CD4-positive, alpha-beta T cell treated with Interleukin-15 for 4 hours (primary cell): ENCODE data around the gene LSM6.

Experiments used
- DNase-seq: peaks from one replicate; pipeline ENCODE4 v3.0.0-alpha.2; 2020; ENCODE audit warnings: low spot score

The LSM6 gene

GRCh38 chr4:146175541-146176453, at the start of gene LSM6:
Gene LSM6, plus strand, starts transcription at chr4:146175718. Its CDS starts 7,204 bp downstream, at chr4:146182922.
- peak; percentile 87 for DNase-seq

GRCh38 chr4:146132445-146132844, 43.1 kb upstream of the LSM6 start:
- no peak for DNase-seq

DNA sequence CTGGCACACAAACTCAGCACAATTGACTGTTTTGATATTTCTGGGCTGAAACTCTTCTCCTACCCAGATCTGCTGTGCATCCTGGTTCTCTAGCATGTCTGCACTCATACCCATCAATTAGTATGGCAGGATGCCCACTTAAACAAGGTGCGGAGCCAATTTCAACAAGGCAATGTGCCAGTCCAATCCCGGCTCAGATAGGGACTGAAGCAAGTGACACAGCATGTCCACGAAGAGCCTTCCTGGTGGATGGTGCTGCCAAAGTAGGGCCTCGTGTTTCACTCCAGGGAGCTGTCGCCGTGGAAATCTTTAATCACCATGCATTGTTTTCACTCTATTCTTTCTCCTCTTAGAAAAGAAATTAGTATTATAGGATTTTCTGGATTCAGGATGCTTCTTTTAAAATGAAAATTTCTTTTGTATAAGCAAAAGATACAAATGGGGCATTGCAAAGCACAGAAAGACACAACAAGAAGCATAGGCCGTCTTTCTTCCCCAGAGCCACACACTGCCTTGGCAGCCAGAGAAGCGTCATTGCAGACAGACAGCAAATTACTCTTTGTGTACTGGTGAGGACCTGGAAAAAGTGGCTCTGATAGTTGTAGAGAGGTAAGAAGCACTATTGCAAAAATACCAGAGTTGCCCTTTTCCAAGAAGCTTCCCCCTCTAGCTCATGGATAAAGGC, 40.6 kb upstream of the LSM6 start:
- no peak for DNase-seq

DNA sequence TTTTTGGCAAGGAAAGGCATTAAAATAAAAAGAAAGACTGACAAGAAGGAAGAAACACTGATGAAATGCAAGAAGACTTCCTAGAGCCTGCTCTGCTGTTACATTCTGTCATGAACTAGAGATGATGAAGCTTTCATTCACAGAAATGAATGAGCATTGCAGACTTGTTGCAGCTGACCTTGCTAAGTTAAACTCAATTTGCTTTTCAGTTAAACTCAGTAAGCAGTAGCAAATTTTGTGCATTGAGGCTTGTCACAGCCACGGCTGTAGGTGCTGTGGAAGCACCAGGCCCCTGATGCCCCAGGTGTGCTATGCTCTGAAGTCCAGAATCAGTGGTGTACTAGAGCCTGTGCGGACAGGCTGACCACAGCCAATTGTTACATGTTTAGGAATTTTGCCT, 39.6 kb upstream of the LSM6 start:
- DNase-seq, result no peak

- no peak for DNase-seq
These were observed 32.8 kb upstream of the LSM6 start for GRCh38 chr4:146142768-146143167.

DNA sequence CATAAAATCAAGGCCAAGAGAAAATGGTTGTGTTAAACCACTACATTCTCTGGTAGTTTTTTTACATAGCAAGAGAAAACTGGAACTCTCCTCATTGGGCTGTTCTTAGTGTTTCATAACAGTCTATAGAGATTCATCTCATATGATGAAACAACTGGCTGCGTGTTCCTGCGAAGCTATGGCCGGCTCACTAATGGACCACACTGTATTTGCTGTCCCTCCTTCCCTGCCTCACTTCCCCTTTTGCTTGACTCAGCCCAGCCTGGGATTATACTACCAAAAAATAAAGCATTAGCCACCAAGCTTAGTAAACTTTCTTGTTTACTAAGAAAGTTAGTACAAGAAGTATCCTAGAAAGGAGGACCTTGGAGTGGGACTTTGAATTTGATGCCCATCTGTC, 31.6 kb upstream of the LSM6 start:
- DNase-seq, result no peak

DNA sequence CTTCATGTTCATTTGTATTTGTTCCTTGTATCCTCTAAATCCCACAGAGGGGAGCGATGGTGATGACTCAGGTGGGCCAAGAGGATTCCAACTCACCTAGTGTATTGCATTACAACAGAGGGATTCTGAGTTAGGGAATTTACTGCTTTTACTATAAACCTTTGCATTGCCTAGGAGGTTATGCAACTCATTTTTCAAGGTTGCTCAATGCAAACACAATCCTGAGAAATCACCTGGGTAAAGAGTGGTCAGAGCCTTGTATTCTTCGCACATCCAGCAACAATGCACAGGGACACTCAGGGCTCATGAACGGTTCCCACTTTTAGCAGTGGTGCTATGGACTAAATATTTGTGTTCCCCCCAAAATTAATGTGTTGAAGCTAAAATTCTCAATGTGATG, 28.6 kb upstream of the LSM6 start:
- DNase-seq, result no peak

DNA sequence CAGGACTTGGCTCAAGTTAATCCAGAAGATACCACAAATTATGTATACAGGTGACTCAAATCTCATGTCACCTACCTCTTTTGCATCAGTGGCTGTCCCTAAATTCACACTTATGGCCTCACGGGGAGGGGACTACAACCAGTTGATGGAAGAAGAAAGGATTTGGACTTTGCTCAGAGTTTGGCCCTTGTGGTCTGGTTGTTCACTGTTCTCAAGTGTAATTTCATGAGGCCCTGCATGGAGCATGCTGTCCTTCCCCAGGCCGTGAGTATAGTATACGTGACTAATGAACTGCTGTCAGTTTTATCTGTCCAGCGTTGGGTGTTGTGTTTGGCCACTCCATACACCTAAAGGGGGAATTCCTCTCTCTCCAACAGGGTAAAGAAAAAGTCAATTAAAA, 27.5 kb upstream of the LSM6 start:
- no peak for DNase-seq

- DNase-seq, result no peak
These were observed 21.5 kb upstream of the LSM6 start for GRCh38 chr4:146154057-146154456.

DNA sequence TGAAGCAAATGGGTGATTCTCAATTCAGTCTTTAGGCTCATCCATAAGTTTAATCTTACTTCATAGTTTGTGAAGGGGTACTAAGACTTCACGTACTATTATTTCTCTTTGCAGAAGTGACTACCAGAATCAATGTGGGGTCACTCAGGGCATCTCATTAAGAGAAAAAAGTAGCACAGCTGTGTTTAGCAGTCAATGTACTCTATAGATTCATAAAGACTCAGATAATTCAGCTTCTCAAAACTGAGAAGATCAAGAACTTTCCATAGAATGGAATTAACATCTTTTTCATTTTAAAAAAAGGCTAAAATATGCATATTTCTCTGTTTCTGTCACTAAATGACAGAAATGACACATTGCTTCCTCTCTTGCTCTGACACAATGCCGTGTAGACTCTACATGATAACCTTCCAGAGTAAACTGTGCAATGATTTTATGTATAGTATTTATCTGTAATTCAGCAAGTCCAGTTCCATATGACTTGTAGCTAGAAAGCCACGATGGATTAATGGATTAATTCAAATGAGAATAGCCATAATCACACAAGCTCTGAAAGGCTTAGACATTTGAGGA, 20.3 kb upstream of the LSM6 start:
- no peak for DNase-seq

GRCh38 chr4:146158036-146158745, 17.3 kb upstream of the LSM6 start:
- no peak for DNase-seq

- no peak for DNase-seq
These were observed 16.0 kb upstream of the LSM6 start for GRCh38 chr4:146159384-146160058.

DNA sequence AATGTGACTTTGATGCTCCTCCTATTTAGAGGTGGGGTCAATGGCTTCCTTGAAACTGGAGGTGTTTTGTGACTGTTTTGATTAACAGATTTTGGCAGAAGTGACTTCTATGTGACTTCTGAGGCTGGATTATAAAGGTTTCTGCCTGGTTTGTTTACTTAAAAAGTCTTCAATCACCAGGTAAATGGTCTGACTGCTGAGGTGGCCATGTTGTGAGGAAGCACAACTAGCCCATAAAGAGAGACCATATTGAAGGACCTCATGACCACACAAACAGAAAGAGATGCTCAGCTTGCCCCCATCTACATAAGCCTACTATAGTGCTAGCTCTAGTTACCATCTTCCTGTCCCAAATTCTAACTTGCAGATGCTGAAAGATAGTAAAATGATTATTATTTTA, 14.3 kb upstream of the LSM6 start:
- DNase-seq, result no peak

- no peak for DNase-seq
These were observed 10.3 kb upstream of the LSM6 start for GRCh38 chr4:146165221-146165620.

GRCh38 chr4:146165840-146166239, 9.7 kb upstream of the LSM6 start:
- no peak for DNase-seq

DNA sequence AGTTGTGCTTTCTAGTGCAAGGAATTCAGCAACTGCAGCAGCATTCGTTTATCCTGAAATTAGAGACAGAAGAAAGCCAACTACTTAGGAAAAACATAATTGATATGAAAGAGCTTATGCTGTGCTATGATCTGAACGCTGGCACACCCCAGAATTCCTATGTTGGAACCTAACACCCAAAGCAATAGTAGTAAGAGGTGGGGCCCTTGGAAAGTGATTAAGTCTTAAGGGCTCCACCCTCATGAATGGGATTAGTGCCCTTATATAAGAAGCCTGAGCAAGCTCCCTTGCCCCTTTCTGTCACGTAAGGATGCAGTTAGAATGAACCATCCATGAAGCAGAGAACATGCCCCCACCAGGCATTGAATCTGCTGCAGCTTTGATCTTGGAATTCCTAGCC, 5.4 kb upstream of the LSM6 start:
- DNase-seq, result no peak

GRCh38 chr4:146176891-146177290, 1.4 kb downstream of the LSM6 start:
- DNase-seq, result no peak

- DNase-seq, result no peak
These were observed 2.6 kb downstream of the LSM6 start for GRCh38 chr4:146178126-146178525.

GRCh38 chr4:146179784-146180370, 4.4 kb downstream of the LSM6 start:
- DNase-seq, result no peak

GRCh38 chr4:146182443-146182842, 6.9 kb downstream of the LSM6 start:
- no peak for DNase-seq

- no peak for DNase-seq
These were observed 7.7 kb downstream of the LSM6 start for GRCh38 chr4:146183209-146183608.
